ENCODE data around the gene NDUFAF3. TPM values are rescaled to one million over a fixed set of nuclear protein-coding genes. Genes with fewer than 3 reads are reported as not detected.

The NDUFAF3 gene
- total and polyA plus RNA-seq, 2 donors (not counting 1 experiment from before 2014, with no cell fraction given), result 61.0 to 67.5 TPM

DNA sequence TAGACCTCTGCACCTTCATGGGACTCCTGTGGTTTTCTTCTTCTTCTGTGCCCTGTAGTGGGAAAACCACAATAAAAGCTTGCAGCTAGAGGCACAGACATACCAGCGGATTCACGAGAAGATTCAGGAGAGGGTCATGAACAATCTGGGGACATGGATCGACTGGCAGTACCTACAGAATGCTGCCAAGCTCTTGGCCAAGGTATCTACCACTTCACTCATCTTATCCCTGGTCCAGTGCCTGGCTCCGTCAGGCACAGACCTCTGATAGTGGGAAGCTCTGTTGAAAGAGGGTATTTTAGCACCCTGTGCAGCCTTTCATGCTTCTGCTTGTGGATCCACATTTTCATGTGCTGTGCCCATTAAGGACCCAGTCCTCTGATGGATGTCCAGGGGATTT is 41.6 kb upstream of the NDUFAF3 start:
- no peak overlapping the region for H3K4me2 ChIP-seq (replicated peaks; ENCODE audit: low read depth, low read length, poor library complexity, severe bottlenecking)
- no peaks in the 10 kb centered on the region for H3K27me3 ChIP-seq (replicated peaks in 1 of 4; ENCODE audit: control extremely low read depth in 1 of 4, control insufficient read depth in 3 of 4, insufficient read depth in 4 of 4, low read length in 3 of 4)
- H3K4me1 Mint-ChIP-seq, result no peaks in the 10 kb centered on the region
- TF ChIP-seq CTCF (IDR thresholded peaks at IDR 0.05), result no peak
- no peak for TF ChIP-seq EZH2 (IDR thresholded peaks at IDR 0.05; ENCODE audit: borderline replicate concordance, insufficient read depth, low read depth, low read length, poor library complexity, severe bottlenecking)
- no peaks in the 10 kb centered on the region for H4K20me1 ChIP-seq (ENCODE audit: control insufficient read depth, insufficient read depth, low read length, poor library complexity, severe bottlenecking)
- H3K27ac Mint-ChIP-seq, result no peak overlapping the region
- no peak overlapping the region for H3K4me3 Mint-ChIP-seq
- DNase-seq, result no peak
- ChIA-PET POLR2A (no interaction called here), CTCF (interaction anchor here (0.7 kb wide), 1 partner anchor 292 kb away, joined by 3 read pairs; no protein-coding TSS in a partner anchor)
- 100% methylated on average over 3 of the region's 4 CpGs for WGBS (ENCODE audit: insufficient coverage)
- ATAC-seq (ENCODE audit: low read depth), result no peak
- H3K9ac ChIP-seq (ENCODE audit: low read length), result no peak overlapping the region
- peaks cover 1 to 70% of the 10 kb centered on the region in 2 experiments for H3K36me3 ChIP-seq (replicated peaks in 1 of 2; ENCODE audit: control extremely low read depth in 1 of 2, control insufficient read depth in 1 of 2, extremely low read depth in 1 of 2, insufficient read depth in 2 of 2, low read length in 1 of 2)
- H3K4me1 ChIP-seq (ENCODE audit: control insufficient read depth in 2 of 2, insufficient read depth in 2 of 2, low read length in 2 of 2), result no peaks in the 10 kb centered on the region
- no peaks in the 10 kb centered on the region for H3K27me3 Mint-ChIP-seq
- no peak overlapping the region for H3K27ac ChIP-seq (ENCODE audit: low read length in 2 of 2)
- intact Hi-C loops (cut with micrococcal nuclease), result no loop called here
- H3K79me2 ChIP-seq (ENCODE audit: control insufficient read depth, insufficient read depth, low read length), result no peaks in the 10 kb centered on the region
- no peak overlapping the region for H2AFZ ChIP-seq (ENCODE audit: insufficient read depth, low read depth, low read length, poor library complexity, severe bottlenecking)
- no peaks in the 10 kb centered on the region for H3K9me3 Mint-ChIP-seq (ENCODE audit: insufficient read depth)
- H3K4me3 ChIP-seq (ENCODE audit: control extremely low read depth in 1 of 5, extremely low read depth in 1 of 5, insufficient read depth in 1 of 5, low read depth in 2 of 5, low read length in 4 of 5), result no peak overlapping the region
- H3K9me3 ChIP-seq (ENCODE audit: control extremely low read depth in 1 of 3, control insufficient read depth in 2 of 3, insufficient read depth in 1 of 3, low read length in 2 of 3), result no peaks in the 10 kb centered on the region

DNA sequence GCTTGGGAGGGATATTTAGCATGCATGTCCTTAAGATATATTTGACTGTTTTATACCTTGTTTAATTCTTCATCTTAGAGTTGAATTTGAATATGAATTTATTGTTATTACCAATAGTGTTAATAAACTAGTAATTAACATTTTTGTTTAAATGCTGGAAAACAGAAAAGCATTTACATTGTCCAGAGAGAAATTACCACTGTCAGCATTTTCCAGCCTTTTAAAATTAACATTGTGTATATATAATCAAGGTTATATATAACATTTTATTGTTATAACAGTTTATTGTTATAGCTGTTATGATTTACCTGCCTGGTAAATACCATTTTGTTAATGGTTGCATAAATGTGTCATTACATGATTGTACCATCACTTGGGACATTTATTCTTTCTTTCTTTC is 39.9 kb upstream of the NDUFAF3 start:
- Mint-ChIP-seq H3K4me3 (no peak overlapping the region), H3K9me3 (ENCODE audit: insufficient read depth) (no peaks in the 10 kb centered on the region), H3K4me1 (no peaks in the 10 kb centered on the region), H3K27me3 (no peaks in the 10 kb centered on the region), H3K27ac (no peak overlapping the region)
- DNase-seq, result no peak
- no peak for ATAC-seq (ENCODE audit: low read depth)
- no peak overlapping the region for H2AFZ ChIP-seq (ENCODE audit: insufficient read depth, low read depth, low read length, poor library complexity, severe bottlenecking)
- intact Hi-C loops (cut with micrococcal nuclease), result no loop called here
- POLR2A ChIA-PET, result no interaction called here
- H3K9me3 ChIP-seq (ENCODE audit: control extremely low read depth in 1 of 3, control insufficient read depth in 2 of 3, insufficient read depth in 1 of 3, low read length in 2 of 3), result no peaks in the 10 kb centered on the region
- H3K79me2 ChIP-seq (ENCODE audit: control insufficient read depth, insufficient read depth, low read length), result no peaks in the 10 kb centered on the region
- H3K4me2 ChIP-seq (replicated peaks; ENCODE audit: low read depth, low read length, poor library complexity, severe bottlenecking), result no peak overlapping the region
- no peaks in the 10 kb centered on the region for H3K4me1 ChIP-seq (ENCODE audit: control insufficient read depth in 2 of 2, insufficient read depth in 2 of 2, low read length in 2 of 2)
- CTCF ChIA-PET, result interaction anchor here (0.6 kb wide), 1 partner anchor 1244 kb away, joined by 3 read pairs; no protein-coding TSS in a partner anchor
- no peak overlapping the region for H3K9ac ChIP-seq (ENCODE audit: low read length)
- H3K27me3 ChIP-seq (replicated peaks in 1 of 4; ENCODE audit: control extremely low read depth in 1 of 4, control insufficient read depth in 3 of 4, insufficient read depth in 4 of 4, low read length in 3 of 4), result no peaks in the 10 kb centered on the region
- no peak overlapping the region for H3K4me3 ChIP-seq (ENCODE audit: control extremely low read depth in 1 of 5, extremely low read depth in 1 of 5, insufficient read depth in 1 of 5, low read depth in 2 of 5, low read length in 4 of 5)
- no peaks in the 10 kb centered on the region for H4K20me1 ChIP-seq (ENCODE audit: control insufficient read depth, insufficient read depth, low read length, poor library complexity, severe bottlenecking)
- TF ChIP-seq CTCF (IDR thresholded peaks at IDR 0.05), result no peak
- no peak overlapping the region for H3K27ac ChIP-seq (ENCODE audit: low read length in 2 of 2)
- peaks cover 1 to 66% of the 10 kb centered on the region in 2 experiments for H3K36me3 ChIP-seq (replicated peaks in 1 of 2; ENCODE audit: control extremely low read depth in 1 of 2, control insufficient read depth in 1 of 2, extremely low read depth in 1 of 2, insufficient read depth in 2 of 2, low read length in 1 of 2)
